ENCODE data around the gene C2CD2L. TPM values are rescaled to one million over a fixed set of nuclear protein-coding genes. Genes with fewer than 3 reads are reported as not detected.

The C2CD2L gene
- polyA plus RNA-seq, 3 donors, result 3.8 to 60.2 (median 6.4) TPM

DNA sequence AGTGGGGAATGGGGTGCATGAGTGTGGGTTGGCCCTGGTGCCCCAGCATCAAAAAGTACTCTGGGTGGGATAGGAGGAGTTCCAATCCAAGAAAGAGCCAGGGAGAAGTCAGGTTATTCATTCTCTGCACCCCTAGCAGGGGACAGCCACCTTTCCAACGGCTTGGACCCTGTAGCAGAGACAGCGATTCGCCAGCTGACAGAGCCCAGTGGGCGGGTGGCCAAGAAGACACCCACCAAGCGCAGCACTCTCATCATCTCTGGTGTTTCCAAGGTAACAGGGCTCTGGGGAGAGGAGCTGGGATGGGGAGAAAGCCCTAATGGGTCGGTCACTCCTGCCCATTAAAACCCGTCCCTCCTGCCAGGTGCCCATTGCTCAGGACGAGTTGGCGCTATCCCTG lies 6.6 kb downstream of the C2CD2L start:
- no peak for DNase-seq
- peaks cover 58% of the 10 kb centered on the region for H3K4me1 Mint-ChIP-seq
- no peak overlapping the region for H3K9ac ChIP-seq (ENCODE audit: insufficient read depth, low read length, poor library complexity, severe bottlenecking)
- H3K4me3 ChIP-seq (replicated peaks in 1 of 3; ENCODE audit: low read depth in 2 of 3, low read length in 3 of 3), result no peak overlapping the region
- H3K27ac ChIP-seq (ENCODE audit: low read depth in 1 of 2, low read length in 2 of 2), result peak overlapping the region in 1 of 2 donors; percentile 18
- H3K36me3 Mint-ChIP-seq, result peaks cover 67 to 87% of the 10 kb centered on the region in 2 donors
- no peaks in the 10 kb centered on the region for H3K27me3 ChIP-seq (ENCODE audit: control insufficient read depth in 2 of 2, insufficient read depth in 2 of 2, low read length in 2 of 2)
- H3K27me3 Mint-ChIP-seq (ENCODE audit: low read depth in 3 of 3), result no peaks in the 10 kb centered on the region
- TF ChIP-seq, protein P1, sequence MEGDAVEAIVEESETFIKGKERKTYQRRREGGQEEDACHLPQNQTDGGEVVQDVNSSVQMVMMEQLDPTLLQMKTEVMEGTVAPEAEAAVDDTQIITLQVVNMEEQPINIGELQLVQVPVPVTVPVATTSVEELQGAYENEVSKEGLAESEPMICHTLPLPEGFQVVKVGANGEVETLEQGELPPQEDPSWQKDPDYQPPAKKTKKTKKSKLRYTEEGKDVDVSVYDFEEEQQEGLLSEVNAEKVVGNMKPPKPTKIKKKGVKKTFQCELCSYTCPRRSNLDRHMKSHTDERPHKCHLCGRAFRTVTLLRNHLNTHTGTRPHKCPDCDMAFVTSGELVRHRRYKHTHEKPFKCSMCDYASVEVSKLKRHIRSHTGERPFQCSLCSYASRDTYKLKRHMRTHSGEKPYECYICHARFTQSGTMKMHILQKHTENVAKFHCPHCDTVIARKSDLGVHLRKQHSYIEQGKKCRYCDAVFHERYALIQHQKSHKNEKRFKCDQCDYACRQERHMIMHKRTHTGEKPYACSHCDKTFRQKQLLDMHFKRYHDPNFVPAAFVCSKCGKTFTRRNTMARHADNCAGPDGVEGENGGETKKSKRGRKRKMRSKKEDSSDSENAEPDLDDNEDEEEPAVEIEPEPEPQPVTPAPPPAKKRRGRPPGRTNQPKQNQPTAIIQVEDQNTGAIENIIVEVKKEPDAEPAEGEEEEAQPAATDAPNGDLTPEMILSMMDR (IDR thresholded peaks at IDR 0.05), result no peak
- intact Hi-C loops (cut with micrococcal nuclease), result no loop called here
- H3K4me3 Mint-ChIP-seq, result no peak overlapping the region
- peaks cover 56% of the 10 kb centered on the region for H3K79me2 ChIP-seq (ENCODE audit: insufficient read depth, low read length)
- no peaks in the 10 kb centered on the region for H3K9me3 Mint-ChIP-seq
- 100% methylated on average over 5 of the region's 9 CpGs for WGBS (ENCODE audit: insufficient coverage)
- peaks cover 36% of the 10 kb centered on the region for H4K20me1 ChIP-seq (ENCODE audit: insufficient read depth, low read length)
- no peak overlapping the region for H3K4me2 ChIP-seq (replicated peaks; ENCODE audit: extremely low read depth, low read length, poor library complexity, severe bottlenecking)
- peaks cover 57 to 78% of the 10 kb centered on the region in 2 donors for H3K36me3 ChIP-seq (replicated peaks in 1 of 2; ENCODE audit: control insufficient read depth in 1 of 2, insufficient read depth in 2 of 2, low read length in 2 of 2)
- peaks cover 50 to 61% of the 10 kb centered on the region in 2 donors for H3K4me1 ChIP-seq (ENCODE audit: control insufficient read depth in 1 of 2, insufficient read depth in 2 of 2, low read length in 2 of 2)
- no peak overlapping the region for H2AFZ ChIP-seq (ENCODE audit: insufficient read depth, low read depth, low read length, poor library complexity, severe bottlenecking)
- H3K9me3 ChIP-seq (replicated peaks in 1 of 2; ENCODE audit: control insufficient read depth in 1 of 2, insufficient read depth in 1 of 2, low read length in 2 of 2), result no peaks in the 10 kb centered on the region
- H3K27ac Mint-ChIP-seq, result peak overlapping the region in 4 of 7 donors; percentile 8 to 73 (median 56)

DNA sequence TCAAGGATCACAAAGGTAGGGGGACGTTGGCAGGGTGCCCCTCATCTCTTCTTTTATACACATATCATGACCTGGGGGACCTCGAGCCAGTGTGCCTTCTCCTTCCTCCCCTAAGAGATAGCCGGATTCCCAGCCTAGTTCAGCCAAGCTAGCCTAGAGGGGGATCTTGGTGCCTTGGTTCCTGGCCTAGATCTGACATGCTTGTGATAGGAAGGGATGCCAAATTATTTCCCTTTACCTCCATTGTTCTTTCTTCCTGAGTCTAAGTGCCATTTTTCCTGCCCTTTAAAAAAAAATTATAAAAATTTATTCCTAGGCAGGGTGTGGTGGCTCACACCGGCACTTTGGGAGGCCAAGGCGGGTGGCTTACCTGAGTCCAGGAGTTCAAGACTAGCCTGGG lies 7.2 kb downstream of the C2CD2L start:
- intact Hi-C loops (cut with micrococcal nuclease), result no loop called here
- H3K36me3 ChIP-seq (replicated peaks in 1 of 2; ENCODE audit: control insufficient read depth in 1 of 2, insufficient read depth in 2 of 2, low read length in 2 of 2), result peaks cover 57 to 79% of the 10 kb centered on the region in 2 donors
- WGBS (ENCODE audit: insufficient coverage), result no CpG with 5 or more reads among the region's 5 CpGs
- H3K9ac ChIP-seq (ENCODE audit: insufficient read depth, low read length, poor library complexity, severe bottlenecking), result no peak overlapping the region
- H3K27me3 ChIP-seq (ENCODE audit: control insufficient read depth in 2 of 2, insufficient read depth in 2 of 2, low read length in 2 of 2), result no peaks in the 10 kb centered on the region
- no peaks in the 10 kb centered on the region for H3K27me3 Mint-ChIP-seq (ENCODE audit: low read depth in 3 of 3)
- peaks cover 50% of the 10 kb centered on the region for H3K79me2 ChIP-seq (ENCODE audit: insufficient read depth, low read length)
- no peaks in the 10 kb centered on the region for H3K9me3 ChIP-seq (replicated peaks in 1 of 2; ENCODE audit: control insufficient read depth in 1 of 2, insufficient read depth in 1 of 2, low read length in 2 of 2)
- peak overlapping the region; percentile 83 to 94 for H3K27ac ChIP-seq (ENCODE audit: low read depth in 1 of 2, low read length in 2 of 2)
- peaks cover 30% of the 10 kb centered on the region for H4K20me1 ChIP-seq (ENCODE audit: insufficient read depth, low read length)
- H3K36me3 Mint-ChIP-seq, result peaks cover 66 to 82% of the 10 kb centered on the region in 2 donors
- H3K4me3 ChIP-seq (replicated peaks in 1 of 3; ENCODE audit: low read depth in 2 of 3, low read length in 3 of 3), result no peak overlapping the region
- H3K4me1 ChIP-seq (ENCODE audit: control insufficient read depth in 1 of 2, insufficient read depth in 2 of 2, low read length in 2 of 2), result peaks cover 44 to 55% of the 10 kb centered on the region in 2 donors
- TF ChIP-seq, protein P1 (IDR thresholded peaks at IDR 0.05), result no peak
- H2AFZ ChIP-seq (ENCODE audit: insufficient read depth, low read depth, low read length, poor library complexity, severe bottlenecking), result no peak overlapping the region
- DNase-seq, result no peak
- H3K4me3 Mint-ChIP-seq, result no peak overlapping the region
- H3K4me2 ChIP-seq (replicated peaks; ENCODE audit: extremely low read depth, low read length, poor library complexity, severe bottlenecking), result no peak overlapping the region
- no peaks in the 10 kb centered on the region for H3K9me3 Mint-ChIP-seq
- peak overlapping the region; percentile 8 to 98 (median 73) for H3K27ac Mint-ChIP-seq
- H3K4me1 Mint-ChIP-seq, result peaks cover 52% of the 10 kb centered on the region
